Measurements from ENCODE around the gene PRR29.

The PRR29 gene

GRCh38 chr17:63998721-63999679 is 849 bp downstream of the PRR29 start:
- no peak for DNase-seq

GRCh38 chr17:63999680-64000531 is 1.8 kb downstream of the PRR29 start:
- DNase-seq = no peak

- no peak for DNase-seq
Observed at GRCh38 chr17:64001091-64001579, 3.0 kb downstream of the PRR29 start.

GRCh38 chr17:64001763-64002529 is 3.8 kb downstream of the PRR29 start:
- no peak for DNase-seq

- DNase-seq = no peak
Observed at GRCh38 chr17:64002658-64003525, 4.7 kb downstream of the PRR29 start.

- DNase-seq = no peak
Observed at GRCh38 chr17:64003526-64004121, 5.5 kb downstream of the PRR29 start.

- no peak for DNase-seq
Observed at GRCh38 chr17:64004218-64004770, 6.1 kb downstream of the PRR29 start.

GRCh38 chr17:64004903-64005733 is 7.0 kb downstream of the PRR29 start:
- no peak for DNase-seq

- DNase-seq = peak; percentile 95
Observed at GRCh38 chr17:64005734-64006167, 7.6 kb downstream of the PRR29 start.

GRCh38 chr17:64006361-64007088 is 8.4 kb downstream of the PRR29 start:
- DNase-seq = no peak

- peak; percentile 21 for DNase-seq
Observed at GRCh38 chr17:64007089-64007837, 9.1 kb downstream of the PRR29 start.

- no peak for DNase-seq
Observed at GRCh38 chr17:64007838-64008282, 9.7 kb downstream of the PRR29 start.

- DNase-seq = no peak
Observed at GRCh38 chr17:64008346-64008745, 10.2 kb downstream of the PRR29 start.

- DNase-seq = no peak
Observed at GRCh38 chr17:64008830-64009229, 10.7 kb downstream of the PRR29 start.

- no peak for DNase-seq
Observed at GRCh38 chr17:64009571-64010402, 11.6 kb downstream of the PRR29 start.

- no peak for DNase-seq
Observed at GRCh38 chr17:64015447-64015846, 17.3 kb downstream of the PRR29 start.

- no peak for DNase-seq
Observed at GRCh38 chr17:64016231-64016784, 18.2 kb downstream of the PRR29 start.

All from NCI-H69 (cell line).